NCI-H1092 (cell line): ENCODE measurements around the gene SLA2.
"Not testable (repeated sequence)": the region's sequence is repeated elsewhere in the genome, so short reads cannot be mapped to it uniquely, and the experiment has no call there.

Experiments used
- DNase-seq: peaks from one replicate; lab custom pipeline; 2025; lab: John Stamatoyannopoulos, UW

Gene SLA2

GRCh38 chr20:36573798-36574365, 72.1 kb downstream of the SLA2 start:
- no peak for DNase-seq

GRCh38 chr20:36573103-36573797, 72.7 kb downstream of the SLA2 start, which contains the start of gene TGIF2:
TGIF2 (plus strand) TSS chr20:36573597; CDS start chr20:36578775, 5,178 bp downstream.
- no peak for DNase-seq

- no peak for DNase-seq
Measured at GRCh38 chr20:36572701-36573102, 73.3 kb downstream of the SLA2 start.

- DNase-seq, result no peak
Measured at GRCh38 chr20:36571564-36572504, 74.2 kb downstream of the SLA2 start.

GRCh38 chr20:36569847-36570429, 76.1 kb downstream of the SLA2 start:
- no peak for DNase-seq

GRCh38 chr20:36565520-36565919, 80.5 kb downstream of the SLA2 start:
- DNase-seq, result no peak

GRCh38 chr20:36564726-36565121, 81.3 kb downstream of the SLA2 start:
- not testable (repeated sequence) for DNase-seq

- DNase-seq, result not testable (repeated sequence)
Measured at GRCh38 chr20:36564078-36564725, 81.8 kb downstream of the SLA2 start.

GRCh38 chr20:36563374-36563773, 82.6 kb downstream of the SLA2 start:
- DNase-seq, result no peak

- no peak for DNase-seq
Measured at GRCh38 chr20:36562724-36563123, 83.3 kb downstream of the SLA2 start.
